SK-N-MC (cell line): ENCODE data around the gene HTR3B.
"Not testable (repeated sequence)": the region's sequence is repeated elsewhere in the genome, so short reads cannot be mapped to it uniquely, and the experiment has no call there.

ENCODE experiments used
- DNase-seq: peaks from one replicate; pipeline ENCODE4 v3.0.0-alpha.2; 2011; ENCODE audit warnings: low read depth, low spot score
- H3K27ac ChIP-seq: fragments of 200-600 bp; sonication (generic); 2 replicates; pipeline ENCODE4 v1.5.1; 2016; ENCODE audit warnings: mixed run types
- H3K36me3 ChIP-seq: fragments of 200-600 bp; sonication (generic); 2 replicates; pipeline ENCODE4 v1.6.1; 2017; ENCODE audit warnings: antibody characterized with exemption, low read length, mixed read lengths; ENCODE audit not compliant: insufficient read depth
- H3K4me3 ChIP-seq: fragments of 200-600 bp; sonication (generic); 2 replicates; pipeline ENCODE4 v1.5.1; 2016
- H3K9ac ChIP-seq: fragments of 200-600 bp; sonication (generic); 2 replicates; pipeline ENCODE4 v1.8.0; 2017; ENCODE audit warnings: mixed run types, mixed read lengths; ENCODE audit not compliant: insufficient read length
- H3K9me3 ChIP-seq: fragments of 200-600 bp; sonication (generic); 2 replicates; pipeline ENCODE4 v1.6.1; 2017; ENCODE audit warnings: low read depth, mild to moderate bottlenecking, antibody characterized with exemption, low read length, moderate library complexity, mixed read lengths
- EZH2 ChIP-seq: fragments of 200-600 bp; sonication (generic); IDR thresholded peaks from one replicate; pipeline ENCODE4 v1.6.1; 2017; ENCODE audit warnings: antibody characterized with exemption
- FOXP2 ChIP-seq: optimal IDR thresholded peaks from 2 replicates; pipeline ENCODE3; 2011; ENCODE audit warnings: mild to moderate bottlenecking, moderate library complexity; ENCODE audit not compliant: insufficient read depth; ENCODE audit errors: extremely low read length, control extremely low read depth
- POLR2AphosphoS5 ChIP-seq: IDR thresholded peaks from 2 replicates; pipeline ENCODE4 v1.6.1; 2012; ENCODE audit warnings: mild to moderate bottlenecking, low read depth, low read length, borderline replicate concordance

Gene HTR3B

GRCh38 chr11:113895367-113896155 is 9.0 kb upstream of the HTR3B start:
- Histone ChIP-seq H3K4me3 (no peak overlapping the region), H3K36me3 (no peaks in the 10 kb centered on the region), H3K27ac (no peak overlapping the region), H3K9ac (no peak overlapping the region), H3K9me3 (no peaks in the 10 kb centered on the region)
- no peak for TF ChIP-seq POLR2AphosphoS5
- no peak for TF ChIP-seq FOXP2
- no peak for TF ChIP-seq EZH2
- DNase-seq, result no peak

- DNase-seq, result no peak
- H3K9ac ChIP-seq, result no peak overlapping the region
- TF ChIP-seq POLR2AphosphoS5 (no peak), FOXP2 (no peak), EZH2 (no peak)
- H3K36me3 ChIP-seq, result no peaks in the 10 kb centered on the region
- H3K27ac ChIP-seq, result no peak overlapping the region
- no peak overlapping the region for H3K4me3 ChIP-seq
- H3K9me3 ChIP-seq, result no peaks in the 10 kb centered on the region
Observed at GRCh38 chr11:113896156-113896879, 8.3 kb upstream of the HTR3B start.

- H3K4me3 ChIP-seq, result no peak overlapping the region
- TF ChIP-seq EZH2, result no peak
- no peak for TF ChIP-seq FOXP2
- no peak for TF ChIP-seq POLR2AphosphoS5
- no peaks in the 10 kb centered on the region for H3K36me3 ChIP-seq
- no peaks in the 10 kb centered on the region for H3K9me3 ChIP-seq
- DNase-seq, result no peak
- no peak overlapping the region for H3K27ac ChIP-seq
- H3K9ac ChIP-seq, result no peak overlapping the region
Observed at GRCh38 chr11:113901141-113901540, 3.5 kb upstream of the HTR3B start.

GRCh38 chr11:113906038-113906437 is 1.4 kb downstream of the HTR3B start:
- TF ChIP-seq FOXP2 (no peak), EZH2 (no peak), POLR2AphosphoS5 (no peak)
- H3K9ac ChIP-seq, result no peak overlapping the region
- no peaks in the 10 kb centered on the region for H3K9me3 ChIP-seq
- no peaks in the 10 kb centered on the region for H3K36me3 ChIP-seq
- H3K27ac ChIP-seq, result no peak overlapping the region
- 0 out of 2 replicates have a peak overlapping the region, but pooled peaks have one; percentile 0 for H3K4me3 ChIP-seq
- DNase-seq, result no peak

- H3K27ac ChIP-seq, result no peak overlapping the region
- no peak overlapping the region for H3K9ac ChIP-seq
- 0 out of 2 replicates have a peak overlapping the region, but pooled peaks have one; percentile 0 for H3K4me3 ChIP-seq
- no peaks in the 10 kb centered on the region for H3K36me3 ChIP-seq
- H3K9me3 ChIP-seq, result no peaks in the 10 kb centered on the region
- no peak for DNase-seq
- TF ChIP-seq EZH2, result no peak
- TF ChIP-seq POLR2AphosphoS5, result no peak
- no peak for TF ChIP-seq FOXP2
Observed at GRCh38 chr11:113906516-113906915, 1.9 kb downstream of the HTR3B start.

GRCh38 chr11:113907152-113907551 is 2.6 kb downstream of the HTR3B start:
- H3K9ac ChIP-seq, result no peak overlapping the region

GRCh38 chr11:113907681-113908080 is 3.1 kb downstream of the HTR3B start:
- Histone ChIP-seq H3K27ac (no peak overlapping the region), H3K9ac (no peak overlapping the region), H3K4me3 (no peak overlapping the region), H3K36me3 (no peaks in the 10 kb centered on the region), H3K9me3 (no peaks in the 10 kb centered on the region)
- no peak for DNase-seq
- TF ChIP-seq EZH2, result no peak
- no peak for TF ChIP-seq POLR2AphosphoS5
- no peak for TF ChIP-seq FOXP2

More at GRCh38 chr11:113907152-113907551, 2.6 kb downstream of the HTR3B start:
- no peak overlapping the region for H3K27ac ChIP-seq
- H3K36me3 ChIP-seq, result no peaks in the 10 kb centered on the region
- H3K4me3 ChIP-seq, result no peak overlapping the region
- no peak for TF ChIP-seq POLR2AphosphoS5
- no peak for TF ChIP-seq FOXP2
- no peak for TF ChIP-seq EZH2
- no peak for DNase-seq
- H3K9me3 ChIP-seq, result no peaks in the 10 kb centered on the region

GRCh38 chr11:113908098-113908497 is 3.5 kb downstream of the HTR3B start:
- no peak overlapping the region for H3K9ac ChIP-seq
- TF ChIP-seq FOXP2, result no peak
- TF ChIP-seq POLR2AphosphoS5, result no peak
- TF ChIP-seq EZH2, result no peak
- no peak for DNase-seq
- H3K36me3 ChIP-seq, result no peaks in the 10 kb centered on the region
- H3K4me3 ChIP-seq, result no peak overlapping the region
- H3K9me3 ChIP-seq, result no peaks in the 10 kb centered on the region
- no peak overlapping the region for H3K27ac ChIP-seq

- H3K36me3 ChIP-seq, H3K4me3 ChIP-seq, DNase-seq, H3K9me3 ChIP-seq, H3K9ac ChIP-seq, H3K27ac ChIP-seq: not testable (repeated sequence)
Observed at GRCh38 chr11:113911491-113911890, 6.9 kb downstream of the HTR3B start.
